CD4-positive, alpha-beta T cell treated with Interleukin-4 for 4 hours (primary cell): ENCODE results near the gene C6orf47.

ENCODE experiments used
- DNase-seq: peaks from one replicate; pipeline ENCODE4 v3.0.0-alpha.2; 2020

The C6orf47 gene

GRCh38 chr6:31632279-31632946 lies 28.2 kb downstream of the C6orf47 start:
- DNase-seq = no peak

DNA sequence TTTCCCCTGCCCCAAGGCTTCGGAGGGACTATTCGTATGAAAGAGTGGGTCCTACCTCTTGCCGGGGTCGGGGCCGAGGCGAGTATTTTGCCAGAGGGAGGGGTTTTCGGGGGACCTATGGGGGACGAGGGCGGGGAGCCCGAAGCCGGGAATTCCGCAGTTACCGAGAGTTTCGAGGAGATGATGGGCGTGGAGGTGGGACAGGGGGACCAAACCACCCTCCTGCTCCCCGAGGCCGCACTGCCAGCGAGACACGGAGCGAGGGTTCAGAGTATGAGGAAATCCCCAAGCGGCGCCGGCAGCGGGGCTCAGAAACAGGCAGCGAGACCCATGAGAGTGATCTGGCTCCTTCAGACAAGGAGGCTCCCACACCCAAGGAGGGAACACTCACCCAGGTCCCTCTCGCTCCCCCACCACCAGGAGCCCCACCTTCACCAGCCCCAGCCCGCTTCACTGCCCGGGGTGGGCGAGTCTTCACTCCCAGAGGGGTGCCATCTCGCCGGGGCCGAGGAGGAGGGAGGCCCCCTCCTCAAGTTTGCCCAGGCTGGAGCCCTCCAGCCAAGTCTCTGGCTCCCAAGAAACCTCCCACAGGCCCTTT lies 28.8 kb downstream of the C6orf47 start:
- no peak for DNase-seq

DNA sequence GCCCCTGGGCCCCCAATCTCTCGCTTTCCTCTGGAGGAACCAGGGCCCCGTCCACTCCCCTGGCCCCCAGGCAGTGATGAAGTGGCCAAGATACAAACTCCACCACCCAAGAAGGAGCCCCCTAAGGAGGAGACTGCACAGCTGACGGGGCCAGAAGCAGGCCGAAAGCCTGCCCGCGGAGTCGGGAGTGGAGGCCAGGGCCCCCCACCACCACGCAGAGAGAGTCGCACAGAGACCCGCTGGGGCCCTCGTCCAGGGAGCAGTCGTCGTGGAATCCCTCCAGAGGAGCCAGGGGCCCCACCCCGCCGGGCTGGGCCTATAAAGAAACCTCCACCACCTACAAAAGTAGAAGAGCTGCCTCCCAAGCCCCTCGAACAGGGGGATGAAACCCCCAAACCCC lies 29.4 kb downstream of the C6orf47 start:
- no peak for DNase-seq

GRCh38 chr6:31630177-31630934 lies 30.2 kb downstream of the C6orf47 start:
- DNase-seq = no peak

GRCh38 chr6:31629014-31629413 lies 31.6 kb downstream of the C6orf47 start:
- DNase-seq = no peak

- no peak for DNase-seq
Measured at GRCh38 chr6:31627690-31628287, 32.8 kb downstream of the C6orf47 start.

GRCh38 chr6:31626952-31627351 lies 33.6 kb downstream of the C6orf47 start:
- no peak for DNase-seq

GRCh38 chr6:31624070-31624469 lies 36.5 kb downstream of the C6orf47 start:
- no peak for DNase-seq

- no peak for DNase-seq
Measured at GRCh38 chr6:31622684-31623091, 37.9 kb downstream of the C6orf47 start.

- DNase-seq = no peak
Measured at GRCh38 chr6:31621991-31622390, 38.6 kb downstream of the C6orf47 start.

DNA sequence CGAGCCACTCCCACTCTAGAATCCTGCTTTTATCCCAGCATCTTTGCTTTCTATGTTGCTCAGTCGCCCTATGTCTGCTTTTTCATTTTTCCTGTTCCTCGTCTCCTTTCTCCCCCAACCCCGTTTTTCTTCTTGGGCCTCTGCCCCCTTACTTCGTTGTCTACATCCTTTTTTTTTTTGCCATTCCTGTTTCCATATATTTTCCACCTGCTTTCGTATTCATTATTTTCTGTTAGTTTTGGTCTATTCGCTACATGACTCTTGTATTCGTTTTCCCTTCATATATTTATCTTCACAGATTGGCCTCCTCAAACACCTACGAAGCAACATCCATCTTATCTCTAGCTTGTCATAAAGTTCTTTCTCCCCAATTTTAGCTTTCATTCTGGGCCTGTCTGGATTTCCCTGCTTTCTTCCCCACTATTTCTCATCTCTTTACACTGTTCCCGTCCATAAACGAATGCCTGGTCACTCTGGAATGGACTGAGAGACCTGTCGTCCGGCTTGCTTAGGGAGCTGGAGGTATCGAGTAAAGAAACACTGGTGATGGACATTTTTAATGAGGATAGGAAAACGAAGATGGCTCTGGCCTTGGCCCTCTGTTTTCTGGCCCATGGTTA lies 39.1 kb downstream of the C6orf47 start:
- no peak for DNase-seq

GRCh38 chr6:31620586-31621319 lies 39.8 kb downstream of the C6orf47 start, which contains the start of gene PRRC2A:
Gene PRRC2A (plus strand): TSS chr6:31620715. CDS start chr6:31622790, 2,075 bp downstream.
- no peak for DNase-seq

GRCh38 chr6:31619805-31620585 lies 40.6 kb downstream of the C6orf47 start:
- peak; percentile 99 for DNase-seq

DNA sequence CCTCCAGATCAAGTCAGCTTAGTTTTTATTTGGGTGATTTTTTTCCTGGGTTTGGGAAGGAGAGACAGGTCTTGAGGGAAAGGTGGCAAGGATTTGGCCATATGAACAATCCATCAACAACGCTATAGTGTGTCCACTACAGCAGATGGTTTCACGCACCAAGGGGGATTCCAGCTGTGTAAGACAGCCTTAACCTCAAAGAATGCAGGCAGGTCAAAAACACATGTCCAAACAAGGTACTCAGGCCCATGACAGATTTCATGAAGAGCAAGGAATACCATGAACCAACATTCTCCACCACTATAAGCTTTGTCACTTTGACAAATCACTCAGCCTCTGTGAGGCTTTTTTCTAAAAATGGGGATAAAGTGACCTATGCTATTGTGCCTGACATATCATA lies 43.6 kb downstream of the C6orf47 start:
- DNase-seq = no peak

GRCh38 chr6:31615748-31616147 lies 44.8 kb downstream of the C6orf47 start:
- DNase-seq = no peak

- no peak for DNase-seq
Measured at GRCh38 chr6:31614684-31615578, 45.6 kb downstream of the C6orf47 start, which contains the start of gene AIF1. Gene AIF1 (plus strand): TSS chr6:31615234. CDS start chr6:31615330, 96 bp downstream.

DNA sequence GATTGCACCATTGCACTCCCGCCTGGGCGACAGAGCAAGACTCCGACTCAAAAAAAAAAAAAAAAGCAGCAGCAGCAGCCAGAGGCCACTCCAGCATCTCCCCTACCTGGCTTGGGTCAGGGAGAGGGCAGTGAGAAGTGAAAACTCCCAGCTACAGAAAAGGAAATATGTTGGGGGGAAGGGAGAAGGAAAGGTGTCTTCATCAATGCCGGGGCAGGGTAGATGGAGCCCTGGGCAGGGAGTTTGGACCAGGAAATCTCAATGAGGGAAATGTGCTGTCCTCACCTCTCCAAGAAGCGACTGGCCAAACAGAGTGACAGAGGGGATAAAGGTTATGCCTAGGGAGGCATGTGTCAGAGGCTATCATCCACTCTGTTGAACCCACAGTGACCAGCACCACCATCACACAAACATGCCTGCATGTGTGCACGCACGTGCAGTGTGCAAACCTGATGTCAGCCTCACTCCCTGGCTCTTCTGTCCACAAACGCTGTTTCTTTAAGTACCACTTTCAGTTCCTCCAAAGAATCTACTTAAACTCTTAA lies 46.4 kb downstream of the C6orf47 start:
- DNase-seq = no peak

DNA sequence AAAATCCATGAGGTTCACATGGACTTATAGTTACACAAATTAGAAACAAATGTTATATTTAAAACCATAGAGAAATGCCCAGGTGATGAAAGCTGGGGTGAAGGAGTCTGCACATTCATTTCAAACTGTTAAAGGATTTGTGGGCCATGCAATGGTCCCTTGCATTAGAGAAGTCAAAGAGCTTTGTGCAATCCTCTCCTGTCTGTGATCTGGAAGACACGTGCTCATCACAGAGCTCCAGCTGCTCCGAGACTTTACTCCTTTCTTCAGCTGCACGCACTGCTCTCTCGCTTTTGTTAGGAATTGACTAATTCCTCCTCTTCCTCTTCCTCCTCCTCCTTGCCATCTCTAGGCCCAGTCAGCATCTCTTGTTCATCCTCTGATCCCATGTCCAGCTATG lies 49.6 kb downstream of the C6orf47 start:
- no peak for DNase-seq

DNA sequence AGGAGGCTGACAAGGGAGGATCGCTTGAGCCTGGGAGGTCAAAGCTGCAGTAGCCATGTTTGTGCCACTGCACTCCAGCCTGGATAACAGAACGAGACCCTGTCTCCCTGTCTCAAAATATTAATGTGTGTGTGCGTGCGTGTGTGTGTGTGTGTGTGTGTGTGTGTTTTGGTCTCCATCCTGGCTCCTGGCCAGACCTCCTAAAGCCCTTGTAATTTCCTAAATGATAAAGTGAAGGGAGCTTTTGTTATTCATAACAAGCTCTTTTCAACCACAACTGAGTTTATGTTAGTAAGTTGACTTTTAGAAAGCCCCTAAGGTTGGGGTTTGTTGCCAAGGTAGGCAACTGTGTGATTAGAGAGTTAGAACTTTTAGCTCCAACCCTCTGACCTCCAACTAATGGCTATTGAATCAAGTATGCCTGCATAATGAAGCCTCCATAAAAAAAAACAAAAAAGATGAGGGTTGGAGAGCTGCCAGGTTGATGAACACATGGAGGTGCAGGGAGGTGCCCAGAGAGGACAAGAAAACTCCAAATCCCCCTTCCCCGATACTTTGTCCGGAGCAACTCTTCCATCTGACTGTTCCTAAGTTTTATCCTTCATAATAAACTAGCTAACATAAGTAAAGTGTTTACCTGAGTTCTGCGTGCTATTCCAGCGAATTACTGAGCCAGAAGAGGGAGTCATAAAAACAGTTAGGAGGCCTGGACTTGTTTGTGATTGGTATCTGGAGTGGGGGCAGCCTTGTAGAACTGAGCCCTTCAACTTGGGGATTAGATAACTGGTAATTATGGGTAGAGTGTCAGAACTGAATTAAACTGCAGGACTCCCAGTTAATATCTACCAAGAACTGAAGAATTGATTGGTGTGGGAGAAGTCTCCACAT lies 50.8 kb downstream of the C6orf47 start:
- DNase-seq = no peak
